OCI-LY1 (cell line): ENCODE measurements around the gene UTP15.

ENCODE experiments used
- H2AFZ ChIP-seq: fragments of 200-600 bp; sonication (generic), shearing (Covaris generic); 2 replicates; pipeline ENCODE4 v1.6.0; 2014; ENCODE audit warnings: antibody characterized with exemption, mild to moderate bottlenecking, low read length
- H3F3A ChIP-seq: fragments of 200-600 bp; sonication (generic), shearing (Covaris generic); 2 replicates; pipeline ENCODE4 v1.6.0; 2014; ENCODE audit warnings: mild to moderate bottlenecking, antibody characterized with exemption, low read length, moderate library complexity; ENCODE audit not compliant: insufficient read depth
- H3K27ac ChIP-seq: fragments of 200-600 bp; sonication (generic); 2 replicates; pipeline ENCODE4 v1.5.1; 2014; ENCODE audit warnings: low read length, mixed run types, mild to moderate bottlenecking, low read depth; ENCODE audit not compliant: poor library complexity, severe bottlenecking
- H3K27me3 ChIP-seq: fragments of 200-600 bp; sonication (generic); 2 replicates; pipeline ENCODE4 v1.6.0; 2014; ENCODE audit warnings: antibody characterized with exemption, mild to moderate bottlenecking, low read length, moderate library complexity; ENCODE audit not compliant: insufficient read depth
- H3K36me3 ChIP-seq: fragments of 200-600 bp; sonication (generic); 2 replicates; pipeline ENCODE4 v1.6.1; 2014; ENCODE audit warnings: mild to moderate bottlenecking, antibody characterized with exemption, low read length, moderate library complexity, mixed read lengths; ENCODE audit not compliant: insufficient read depth
- H3K4me1 ChIP-seq: fragments of 200-600 bp; sonication (generic); 2 replicates; pipeline ENCODE4 v1.5.1; 2014; ENCODE audit warnings: mild to moderate bottlenecking, low read length, moderate library complexity; ENCODE audit not compliant: insufficient read depth, severe bottlenecking
- H3K4me2 ChIP-seq: fragments of 200-600 bp; sonication (generic), shearing (Covaris generic); 2 replicates; pipeline ENCODE4 v1.6.1; 2014; ENCODE audit warnings: low read length
- H3K4me3 ChIP-seq: fragments of 200-600 bp; sonication (generic); 2 replicates; pipeline ENCODE4 v1.5.1; 2014; ENCODE audit warnings: low read length, low read depth, mild to moderate bottlenecking, mixed read lengths; ENCODE audit not compliant: poor library complexity, severe bottlenecking
- H3K79me2 ChIP-seq: fragments of 200-600 bp; shearing (Covaris generic); 2 replicates; pipeline ENCODE4 v1.6.1; 2016; ENCODE audit warnings: mixed run types, low read length, mixed read lengths; ENCODE audit not compliant: insufficient read depth
- H3K9ac ChIP-seq: fragments of 200-600 bp; sonication (generic), shearing (Covaris generic); 2 replicates; pipeline ENCODE4 v1.6.1; 2014; ENCODE audit warnings: mild to moderate bottlenecking, low read length, mixed read lengths
- H3K9me2 ChIP-seq: fragments of 200-600 bp; sonication (generic), shearing (Covaris generic); 2 replicates; pipeline ENCODE4 v1.6.1; 2014; ENCODE audit warnings: low read depth, mild to moderate bottlenecking, low read length, mixed read lengths
- H3K9me3 ChIP-seq: fragments of 200-600 bp; shearing (Covaris generic); 2 replicates; pipeline ENCODE4 v1.6.1; 2014; ENCODE audit warnings: low read length, mixed read lengths
- H4K20me1 ChIP-seq: fragments of 200-600 bp; sonication (generic), shearing (Covaris generic); 2 replicates; pipeline ENCODE4 v1.6.0; 2016; ENCODE audit warnings: mild to moderate bottlenecking, low read length; ENCODE audit not compliant: insufficient read depth
- CTCF ChIP-seq: fragments of 200-600 bp; sonication (generic), shearing (Covaris generic); IDR thresholded peaks from 2 replicates; pipeline ENCODE4 v1.5.1; 2017; ENCODE audit warnings: mild to moderate bottlenecking, antibody characterized with exemption, low read length, moderate library complexity, mixed read lengths
- EZH2 ChIP-seq: fragments of 200-600 bp; sonication (generic), shearing (Covaris generic); IDR thresholded peaks from 2 replicates; pipeline ENCODE4 v1.8.0; 2017; ENCODE audit warnings: borderline replicate concordance, mixed run types, mild to moderate bottlenecking, antibody characterized with exemption, low read length, moderate library complexity, mixed read lengths

Gene UTP15

GRCh38 chr5:73582285-73583145 is 17.0 kb downstream of the UTP15 start:
- Histone ChIP-seq H3K36me3 (peaks cover 36% of the 10 kb centered on the region), H3K9ac (no peak overlapping the region), H3K4me3 (no peak overlapping the region), H3K4me1 (no peaks in the 10 kb centered on the region), H2AFZ (no peak overlapping the region), H3K9me2 (no peaks in the 10 kb centered on the region), H3K27me3 (no peaks in the 10 kb centered on the region), H3K9me3 (no peaks in the 10 kb centered on the region), H3K79me2 (no peaks in the 10 kb centered on the region), H3K27ac (no peak overlapping the region), H3F3A (no peaks in the 10 kb centered on the region), H3K4me2 (no peak overlapping the region), H4K20me1 (no peaks in the 10 kb centered on the region)
- TF ChIP-seq EZH2 (no peak), CTCF (no peak)

GRCh38 chr5:73587923-73588322 is 22.4 kb downstream of the UTP15 start:
- H3K9me2 ChIP-seq = no peaks in the 10 kb centered on the region
- no peaks in the 10 kb centered on the region for H3F3A ChIP-seq
- H3K4me2 ChIP-seq = no peak overlapping the region
- no peak overlapping the region for H3K27ac ChIP-seq
- H3K9ac ChIP-seq = no peak overlapping the region
- TF ChIP-seq CTCF (no peak), EZH2 (no peak)
- 0 out of 2 replicates have a peak, but pooled peaks cover 6% of the 10 kb centered on the region for H3K36me3 ChIP-seq
- no peaks in the 10 kb centered on the region for H3K9me3 ChIP-seq
- H3K4me1 ChIP-seq = no peaks in the 10 kb centered on the region
- H3K27me3 ChIP-seq = no peaks in the 10 kb centered on the region
- no peak overlapping the region for H3K4me3 ChIP-seq
- no peaks in the 10 kb centered on the region for H4K20me1 ChIP-seq
- H3K79me2 ChIP-seq = no peaks in the 10 kb centered on the region
- no peak overlapping the region for H2AFZ ChIP-seq

GRCh38 chr5:73591102-73591695 is 25.7 kb downstream of the UTP15 start:
- Histone ChIP-seq H3K9ac (no peak overlapping the region), H3F3A (no peaks in the 10 kb centered on the region), H3K27ac (no peak overlapping the region), H3K4me3 (no peak overlapping the region), H2AFZ (no peak overlapping the region), H3K9me3 (no peaks in the 10 kb centered on the region), H3K27me3 (no peaks in the 10 kb centered on the region), H3K4me2 (no peak overlapping the region), H3K79me2 (no peaks in the 10 kb centered on the region), H3K4me1 (no peaks in the 10 kb centered on the region), H3K9me2 (no peaks in the 10 kb centered on the region), H3K36me3 (no peaks in the 10 kb centered on the region), H4K20me1 (no peaks in the 10 kb centered on the region)
- TF ChIP-seq EZH2 (no peak), CTCF (peak; percentile 67)
